HG03442 (cell line): Measurements from ENCODE around the gene ADIPOR2.

ENCODE experiments used
- ATAC-seq: cut with Tn5 transposase; IDR thresholded peaks from one replicate; pipeline ENCODE4 v1.9.1; 2021; ENCODE audit warnings: mild to moderate bottlenecking, moderate library complexity; ENCODE audit not compliant: unreplicated experiment

Gene ADIPOR2

DNA sequence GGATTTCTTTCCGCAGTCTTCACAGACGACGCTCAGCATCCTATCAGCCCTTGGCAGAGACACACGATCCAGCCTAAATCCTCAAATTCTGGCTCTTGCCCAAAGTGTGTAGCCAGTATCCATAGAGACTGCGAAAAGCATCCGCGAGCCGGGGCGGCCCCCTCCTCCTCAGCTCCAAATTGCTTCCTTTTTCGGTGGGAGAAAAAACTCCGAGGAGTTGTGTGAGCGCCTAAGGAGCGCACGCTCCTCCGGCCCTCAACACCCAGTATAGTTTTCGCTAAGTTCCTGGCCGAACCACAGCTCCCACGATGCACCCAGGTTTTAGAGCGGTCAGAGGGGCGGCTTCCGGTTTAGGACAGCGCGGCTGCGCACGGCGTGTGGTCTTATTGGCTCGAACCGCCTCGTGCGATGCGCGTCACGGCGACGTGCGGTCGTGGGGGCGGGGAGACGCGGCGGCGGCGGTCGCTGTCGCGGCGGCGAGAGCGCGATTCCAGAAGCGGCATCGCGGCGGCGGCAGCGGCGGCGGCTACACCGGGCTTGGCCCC lies at the start of gene ADIPOR2:
Gene ADIPOR2, plus strand, starts transcription at position 493 of the 545 bp plus-strand sequence. CDS start 63,274 bp downstream, outside the sequence.
- peak; percentile 92 for ATAC-seq

- ATAC-seq, result no peak
Measured at GRCh38 chr12:1642513-1642912, 48.4 kb upstream of the ADIPOR2 start.

DNA sequence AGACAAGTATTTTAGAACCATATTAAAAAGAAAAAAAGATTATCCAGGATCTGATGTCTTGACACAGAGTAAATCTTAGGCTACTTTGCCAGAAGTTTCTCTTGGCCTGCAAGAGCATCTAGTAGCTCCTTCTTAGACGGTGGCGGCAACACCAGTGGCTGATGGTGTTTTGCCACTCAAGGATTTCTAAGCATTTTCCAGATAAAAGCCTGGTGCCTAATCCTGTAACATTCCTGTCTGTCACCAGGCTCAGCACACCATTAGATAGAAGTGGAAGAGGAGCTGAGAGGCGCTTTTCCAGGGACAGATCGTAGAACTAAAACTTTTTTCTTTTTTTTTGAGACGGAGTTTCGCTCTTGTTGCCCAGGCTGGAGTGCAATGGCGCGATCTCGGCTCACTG lies 47.8 kb upstream of the ADIPOR2 start:
- no peak for ATAC-seq

DNA sequence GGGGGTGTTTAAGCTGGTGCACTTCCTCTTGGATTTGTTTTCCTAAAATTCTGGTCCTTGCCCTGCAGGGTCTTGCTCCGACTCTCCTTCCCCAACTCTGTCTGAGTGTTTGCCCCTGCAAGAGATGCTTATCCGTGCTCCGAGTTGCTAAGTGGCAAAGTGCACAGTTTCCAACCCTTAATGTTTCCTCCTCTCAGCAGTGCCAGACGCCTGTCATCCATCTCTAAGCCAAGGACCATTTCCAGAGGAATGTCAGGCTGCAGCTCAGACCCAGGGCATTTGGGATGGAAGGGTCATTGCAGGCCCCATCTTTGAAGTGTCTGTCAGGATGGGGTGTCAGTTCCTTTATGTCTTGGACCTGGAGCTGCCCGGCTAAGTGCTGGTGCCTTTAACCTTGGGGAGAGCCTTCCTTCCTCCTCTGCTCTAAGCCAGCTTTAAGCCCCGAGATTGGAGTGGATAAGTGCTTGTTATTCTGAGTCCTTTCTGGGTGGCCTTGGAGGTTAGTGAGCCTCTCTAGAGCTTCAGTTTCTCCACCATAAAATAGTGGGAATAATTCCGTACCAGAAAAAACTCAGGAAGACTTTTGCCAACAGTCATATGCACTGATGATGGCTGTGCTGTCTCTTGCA lies 46.9 kb upstream of the ADIPOR2 start:
- no peak for ATAC-seq

GRCh38 chr12:1644534-1645438 lies 46.1 kb upstream of the ADIPOR2 start:
- ATAC-seq, result no peak

- ATAC-seq, result no peak
Measured at GRCh38 chr12:1645819-1646218, 45.1 kb upstream of the ADIPOR2 start.

GRCh38 chr12:1646569-1647284 lies 44.1 kb upstream of the ADIPOR2 start:
- ATAC-seq, result no peak

DNA sequence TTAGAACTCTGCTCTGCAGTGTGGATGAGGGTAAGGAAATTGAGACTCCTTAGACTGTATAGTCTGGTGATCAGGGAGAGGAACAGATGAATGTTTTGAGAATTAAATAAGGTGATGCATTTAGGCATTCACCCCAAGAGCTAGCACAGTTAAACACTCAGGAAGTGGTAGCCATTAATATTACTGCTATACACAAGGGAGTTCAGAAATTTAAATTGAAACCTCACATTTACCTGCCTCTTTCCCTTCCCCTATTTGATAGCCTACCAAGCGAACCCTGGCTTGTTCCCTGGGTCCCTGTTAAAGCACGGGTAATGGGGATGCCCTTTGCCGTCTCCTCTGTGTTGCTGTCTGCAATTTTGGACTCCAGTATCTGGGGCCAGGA lies 43.6 kb upstream of the ADIPOR2 start:
- ATAC-seq, result no peak

DNA sequence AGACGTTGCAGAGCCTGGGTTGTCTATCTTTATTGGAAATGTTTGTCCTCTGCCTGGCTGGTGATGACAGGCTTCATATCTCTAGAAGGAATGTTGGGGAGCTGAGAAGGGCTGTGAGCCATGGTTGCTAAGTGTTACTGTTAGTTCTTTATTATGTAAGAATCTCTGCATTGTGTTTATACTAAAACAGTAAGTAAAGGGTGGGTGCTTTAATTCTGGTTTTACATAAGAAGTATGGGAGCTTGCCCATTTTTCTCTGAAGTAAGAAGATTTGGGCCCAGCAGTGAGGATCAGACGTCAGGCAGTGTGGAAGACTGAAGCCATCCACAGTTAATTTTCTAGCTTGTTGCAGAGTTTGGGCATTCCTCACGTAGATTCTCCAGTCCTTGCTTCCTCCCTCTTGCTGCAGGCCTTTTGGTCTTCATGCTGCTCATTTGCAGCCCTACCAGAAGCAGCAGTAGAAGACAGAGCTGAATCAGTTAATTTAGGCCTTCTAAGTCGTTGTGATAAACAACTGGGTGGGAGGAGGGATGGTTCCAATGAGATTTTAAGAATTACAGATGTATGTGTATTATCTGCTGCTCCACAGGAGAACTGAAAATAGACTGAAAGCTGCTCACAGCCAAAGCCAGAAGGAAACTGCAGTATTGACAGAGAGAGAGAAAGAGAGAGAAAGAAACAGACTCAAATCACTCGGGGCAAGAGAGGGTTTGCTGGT lies 40.5 kb upstream of the ADIPOR2 start:
- no peak for ATAC-seq

DNA sequence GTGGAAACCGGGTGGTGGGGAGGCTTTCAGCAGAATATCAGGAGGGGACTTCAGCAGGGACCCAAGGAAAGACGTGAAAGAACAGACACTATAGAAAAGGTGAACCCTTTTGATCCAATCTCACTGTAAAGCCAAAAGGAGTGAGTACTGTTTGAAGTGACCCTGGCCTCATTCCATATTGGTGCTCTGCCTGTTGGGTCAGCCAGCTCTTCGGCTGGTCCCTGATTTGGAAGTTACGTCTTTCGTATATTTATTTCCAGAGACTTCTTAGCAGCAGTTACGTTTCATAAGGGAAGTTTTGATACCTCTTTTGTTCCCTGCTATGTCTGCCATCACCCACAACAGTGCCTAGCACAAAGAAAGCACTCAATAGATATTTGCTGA lies 39.9 kb upstream of the ADIPOR2 start:
- ATAC-seq, result no peak

DNA sequence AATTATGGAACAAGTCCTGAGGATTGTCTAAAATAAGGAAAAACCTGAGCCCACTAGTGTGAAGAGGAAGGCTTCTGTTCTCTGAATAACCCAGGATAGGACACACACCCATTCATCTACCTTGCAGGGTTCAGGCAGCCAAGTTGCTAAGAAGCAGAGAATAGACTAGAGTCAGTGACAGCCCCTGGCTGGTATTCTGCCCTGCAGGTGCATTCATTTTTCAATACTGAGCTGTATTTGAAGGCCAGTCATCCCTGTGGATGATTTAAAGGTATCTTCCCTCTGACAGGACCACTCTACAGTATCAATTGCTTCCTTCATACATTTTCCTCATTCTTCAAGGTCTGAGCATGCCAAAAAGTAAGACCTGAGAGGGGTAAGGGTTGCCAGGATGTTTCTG lies 38.9 kb upstream of the ADIPOR2 start:
- no peak for ATAC-seq

- no peak for ATAC-seq
Measured at GRCh38 chr12:1655225-1655788, 35.6 kb upstream of the ADIPOR2 start.

DNA sequence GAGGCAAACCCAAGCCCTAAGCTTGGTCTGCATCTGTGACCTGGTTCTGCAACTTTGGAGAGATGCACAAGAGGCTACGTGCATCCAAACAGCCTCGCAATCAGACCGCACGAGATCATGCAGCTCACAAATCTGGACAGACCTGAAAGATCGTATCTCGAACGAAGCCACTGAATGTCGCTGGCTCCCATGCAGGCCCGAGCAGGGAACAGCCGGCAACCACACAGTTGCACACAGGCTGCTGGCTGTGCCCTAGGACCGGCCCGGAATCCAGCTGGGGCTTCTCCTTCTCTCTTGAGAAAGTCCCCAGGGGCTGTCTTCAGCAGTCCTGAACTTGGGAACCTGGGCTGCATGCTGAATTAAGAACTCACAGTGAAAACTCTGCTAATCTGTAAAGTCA lies 34.0 kb upstream of the ADIPOR2 start:
- ATAC-seq, result no peak

GRCh38 chr12:1657688-1658087 lies 33.2 kb upstream of the ADIPOR2 start:
- ATAC-seq, result no peak

- ATAC-seq, result no peak
Measured at GRCh38 chr12:1660304-1661187, 30.3 kb upstream of the ADIPOR2 start.

GRCh38 chr12:1661553-1662335 lies 29.1 kb upstream of the ADIPOR2 start:
- peak; percentile 67 for ATAC-seq

- ATAC-seq, result no peak
Measured at GRCh38 chr12:1662761-1663439, 28.0 kb upstream of the ADIPOR2 start.
